NCI-H2171 treated with DMSO at 0.1 percent for 48 hours (cell line): Measurements from ENCODE around the gene AJAP1.
"Not testable (repeated sequence)": the region's sequence is repeated elsewhere in the genome, so short reads cannot be mapped to it uniquely, and the experiment has no call there.

Experiments
- DNase-seq: peaks from one replicate; lab custom pipeline; 2025; lab: John Stamatoyannopoulos, UW

The AJAP1 gene

GRCh38 chr1:4657244-4657789, 2.9 kb downstream of the AJAP1 start:
- DNase-seq = no peak

GRCh38 chr1:4657960-4658541, 3.6 kb downstream of the AJAP1 start:
- no peak for DNase-seq

GRCh38 chr1:4658643-4659628, 4.5 kb downstream of the AJAP1 start:
- DNase-seq = peak; percentile 79

- no peak for DNase-seq
Observed at GRCh38 chr1:4660917-4661594, 6.6 kb downstream of the AJAP1 start.

GRCh38 chr1:4661595-4661917, 7.1 kb downstream of the AJAP1 start:
- no peak for DNase-seq

GRCh38 chr1:4662168-4662567, 7.8 kb downstream of the AJAP1 start:
- no peak for DNase-seq

GRCh38 chr1:4662723-4663122, 8.3 kb downstream of the AJAP1 start:
- DNase-seq = no peak

- no peak for DNase-seq
Observed at GRCh38 chr1:4664095-4664494, 9.7 kb downstream of the AJAP1 start.

- DNase-seq = no peak
Observed at GRCh38 chr1:4664606-4665005, 10.2 kb downstream of the AJAP1 start.

GRCh38 chr1:4665456-4665855, 11.0 kb downstream of the AJAP1 start:
- peak; percentile 2 for DNase-seq

GRCh38 chr1:4666683-4667082, 12.3 kb downstream of the AJAP1 start:
- DNase-seq = not testable (repeated sequence)

GRCh38 chr1:4668743-4669700, 14.6 kb downstream of the AJAP1 start:
- no peak for DNase-seq

GRCh38 chr1:4670265-4670664, 15.9 kb downstream of the AJAP1 start:
- DNase-seq = no peak

- DNase-seq = no peak
Observed at GRCh38 chr1:4671828-4672227, 17.4 kb downstream of the AJAP1 start.

- DNase-seq = no peak
Observed at GRCh38 chr1:4673494-4673893, 19.1 kb downstream of the AJAP1 start.

- no peak for DNase-seq
Observed at GRCh38 chr1:4674117-4674516, 19.7 kb downstream of the AJAP1 start.

- DNase-seq = no peak
Observed at GRCh38 chr1:4674676-4675075, 20.3 kb downstream of the AJAP1 start.

GRCh38 chr1:4675454-4676186, 21.2 kb downstream of the AJAP1 start:
- DNase-seq = no peak

GRCh38 chr1:4676253-4676652, 21.8 kb downstream of the AJAP1 start:
- no peak for DNase-seq

- no peak for DNase-seq
Observed at GRCh38 chr1:4677608-4678007, 23.2 kb downstream of the AJAP1 start.
